K562 (cell line): ENCODE measurements around the gene DAB2IP. TPM values are rescaled to one million over a fixed set of nuclear protein-coding genes. Genes with fewer than 3 reads are reported as not detected.

Source experiments
- ATAC-seq: fragments of 200-7000 bp; cut with Tn5 transposase; 3 replicates; pipeline ENCODE4 v1.9.1; 2020; ENCODE audit warnings: moderate library complexity
- BruUV-seq: library from RNA; stranded (reverse); fragments of 400-500 nt; replicated peaks from 2 replicates; lab custom pipeline; 2021; lab: Mats Ljungman, UMichigan
- CTCF ChIA-PET: fragments of 300-600 bp; formaldehyde crosslinking; extraction: SDS; loops from one replicate; lab custom pipeline; 2021; ENCODE audit warnings: low intra/inter-chr PET ratio; lab: Yijun Ruan, JAX
- POLR2A ChIA-PET: fragments of 300-600, 350-650 bp; sonication (Branson Sonifier 250); formaldehyde crosslinking; extraction: SDS; loops from one replicate; lab custom pipeline; 2021; ENCODE audit warnings: antibody characterized with exemption, inconsistent platforms; lab: Yijun Ruan, JAX
- DNase-seq, 4 experiments: peaks; one replicate each; pipeline versions ENCODE4 v3.0.0 to v3.0.0-alpha.2; 2011 to 2018; ENCODE audit warnings: low spot score in 3 of 4, mixed read lengths in 3 of 4; ENCODE audit errors: extremely low read depth in 1 of 4
- FAIRE-seq: peaks from 2 replicates; lab custom pipeline; 2011; peaks lifted over from hg19 to GRCh38; lab: Jason Lieb, UNC
- H2AFZ ChIP-seq: 2 replicates; pipeline ENCODE4 v1.6.0; 2011; ENCODE audit warnings: low read depth, low read length, control low read depth, inconsistent platforms
- H3K27ac ChIP-seq: fragments of 200-600 bp; 3 replicates; pipeline ENCODE4 v1.8.0; 2011; ENCODE audit warnings: low read depth, mild to moderate bottlenecking, control low read depth, inconsistent platforms, low read length, moderate library complexity, mixed read lengths; ENCODE audit errors: extremely low read depth
- H3K27me3 ChIP-seq, 2 experiments: fragments of 300-600 bp in 1 of 2; 2 replicates in 1 of 2; 3 replicates in 1 of 2; pipeline versions ENCODE4 v1.6.0 to v1.8.0; 2011; ENCODE audit warnings: inconsistent platforms in 2 of 2, low read length in 2 of 2, mild to moderate bottlenecking in 1 of 2, mixed read lengths in 1 of 2, moderate library complexity in 1 of 2; ENCODE audit not compliant: control insufficient read depth in 2 of 2, insufficient read depth in 2 of 2
- H3K36me3 ChIP-seq: fragments of 300-600 bp; 3 replicates; pipeline ENCODE4 v1.8.0; 2011; ENCODE audit warnings: mild to moderate bottlenecking, low read length, inconsistent platforms; ENCODE audit not compliant: control insufficient read depth, insufficient read depth
- H3K4me1 ChIP-seq, 2 experiments: fragments of 200-600 bp in 1 of 2; replicated peaks in 1 of 2; 2 replicates in 1 of 2; 3 replicates in 1 of 2; pipeline versions ENCODE4 v1.5.1 to v1.8.0; 2011; ENCODE audit warnings: inconsistent platforms in 2 of 2, low read length in 2 of 2, mild to moderate bottlenecking in 1 of 2, mixed read lengths in 1 of 2, moderate library complexity in 1 of 2; ENCODE audit not compliant: control insufficient read depth in 2 of 2, insufficient read depth in 2 of 2
- H3K4me2 ChIP-seq: 2 replicates; pipeline ENCODE4 v1.6.1; 2011; ENCODE audit warnings: low read length, control low read depth, inconsistent platforms, mixed read lengths; ENCODE audit not compliant: insufficient read depth
- H3K4me3 ChIP-seq: fragments of 200-600 bp; sonication (generic), shearing (Covaris generic); 2 replicates; pipeline ENCODE4 v1.5.1; 2016; ENCODE audit warnings: control low read depth, inconsistent platforms
- H3K79me2 ChIP-seq: fragments of 200-600 bp; 3 replicates; pipeline ENCODE4 v1.8.0; 2011; ENCODE audit warnings: low read length, inconsistent platforms; ENCODE audit not compliant: control insufficient read depth, insufficient read depth
- H3K9ac ChIP-seq, 2 experiments: 2 replicates each; pipeline versions ENCODE4 v1.6.0 to v1.6.1; 2011; ENCODE audit warnings: low read depth in 2 of 2, low read length in 2 of 2, control low read depth in 1 of 2, inconsistent platforms in 1 of 2, mild to moderate bottlenecking in 1 of 2, mixed read lengths in 1 of 2; ENCODE audit not compliant: insufficient read depth in 1 of 2
- H3K9me1 ChIP-seq: one replicate; pipeline ENCODE4 v1.6.0; 2011; ENCODE audit warnings: inconsistent platforms, mild to moderate bottlenecking, low read length, moderate library complexity; ENCODE audit not compliant: control insufficient read depth, insufficient read depth
- H3K9me3 ChIP-seq: replicated peaks from 2 replicates; pipeline ENCODE4 v1.5.1; 2011; ENCODE audit warnings: low read depth, low read length, inconsistent platforms; ENCODE audit not compliant: control insufficient read depth, insufficient read depth
- H4K20me1 ChIP-seq: replicated peaks from 2 replicates; pipeline ENCODE4 v1.6.1; 2011; ENCODE audit warnings: low read length, inconsistent platforms, mixed read lengths; ENCODE audit not compliant: control insufficient read depth, insufficient read depth
- NELFE ChIP-seq: IDR thresholded peaks from 2 replicates; pipeline ENCODE4 v1.6.1; 2011; ENCODE audit warnings: mild to moderate bottlenecking; ENCODE audit not compliant: insufficient read depth, insufficient read length
- ZNF507 ChIP-seq: conservative IDR thresholded peaks from 2 replicates; pipeline ENCODE4 v1.6.1; 2017; ENCODE audit warnings: missing genetic modification characterization, missing compliant biosample characterization
- ZNF699 ChIP-seq: fragments of 250-450 bp; sonication (Bioruptor Pico); IDR thresholded peaks from 2 replicates; pipeline ENCODE4 v1.8.0; 2021; ENCODE audit warnings: mild to moderate bottlenecking, moderate library complexity; ENCODE audit not compliant: insufficient replicate concordance
- WGBS: fragments of 100-300 bp; shearing (Covaris generic); methylation state at CpG from one replicate; pipeline ENCODE4 v1.1.6; 2016; ENCODE audit warnings: low coverage, mixed read lengths; ENCODE audit not compliant: insufficient coverage; ENCODE audit errors: missing lambda C conversion rate; 5-methylcytosine and 5-hydroxymethylcytosine counted together
- in situ Hi-C: fragments of 300-500 bp; cut with MboI; formaldehyde crosslinking; loops from 4 replicates; pipeline ENCODE4 v1.15.0; 2018; ENCODE audit warnings: inconsistent platforms, mixed read lengths
- intact Hi-C: fragments of 100-400 bp; cut with micrococcal nuclease; formaldehyde crosslinking; loops from 2 replicates; pipeline ENCODE4 v1.14.2; 2022
- polyA plus RNA-seq, 8 experiments: library from polyadenylated mRNA; depleted of rRNA in 4 of 8; stranded (reverse) in 5 of 8; unstranded in 3 of 8; fragments of >200 nt; fragmentation: Nextera tagmentation in 2 of 8; fragmentation: Illumina TruSeq in 1 of 8; extraction: Ambion mirVana in 2 of 8; extraction: Trizol in 1 of 8; gene quantifications; 2 replicates each; pipeline versions ENCODE4 v1.2.1 to v1.2.3, GENCODE V29; 2011 to 2014; ENCODE audit warnings: inconsistent platforms in 1 of 8, missing spikeins in 1 of 8
- total RNA-seq, 7 experiments: library from RNA; depleted of rRNA in 6 of 7; stranded (reverse); fragments of >200 nt in 6 of 7; fragmentation: Illumina TruSeq in 2 of 7; extraction: Trizol in 2 of 7; gene quantifications; 2 replicates each; pipeline versions ENCODE4 v1.2.1 to v1.2.3, GENCODE V29; 2011 to 2021; ENCODE audit warnings: low replicate concordance in 1 of 7

Gene DAB2IP
- total and polyA plus RNA-seq, 9 of the 15 experiments (the other 6 are each of a cell fraction or from before 2014, with no cell fraction given), result 0.04 to 0.31 (median 0.08) TPM; not detected in 5

DNA sequence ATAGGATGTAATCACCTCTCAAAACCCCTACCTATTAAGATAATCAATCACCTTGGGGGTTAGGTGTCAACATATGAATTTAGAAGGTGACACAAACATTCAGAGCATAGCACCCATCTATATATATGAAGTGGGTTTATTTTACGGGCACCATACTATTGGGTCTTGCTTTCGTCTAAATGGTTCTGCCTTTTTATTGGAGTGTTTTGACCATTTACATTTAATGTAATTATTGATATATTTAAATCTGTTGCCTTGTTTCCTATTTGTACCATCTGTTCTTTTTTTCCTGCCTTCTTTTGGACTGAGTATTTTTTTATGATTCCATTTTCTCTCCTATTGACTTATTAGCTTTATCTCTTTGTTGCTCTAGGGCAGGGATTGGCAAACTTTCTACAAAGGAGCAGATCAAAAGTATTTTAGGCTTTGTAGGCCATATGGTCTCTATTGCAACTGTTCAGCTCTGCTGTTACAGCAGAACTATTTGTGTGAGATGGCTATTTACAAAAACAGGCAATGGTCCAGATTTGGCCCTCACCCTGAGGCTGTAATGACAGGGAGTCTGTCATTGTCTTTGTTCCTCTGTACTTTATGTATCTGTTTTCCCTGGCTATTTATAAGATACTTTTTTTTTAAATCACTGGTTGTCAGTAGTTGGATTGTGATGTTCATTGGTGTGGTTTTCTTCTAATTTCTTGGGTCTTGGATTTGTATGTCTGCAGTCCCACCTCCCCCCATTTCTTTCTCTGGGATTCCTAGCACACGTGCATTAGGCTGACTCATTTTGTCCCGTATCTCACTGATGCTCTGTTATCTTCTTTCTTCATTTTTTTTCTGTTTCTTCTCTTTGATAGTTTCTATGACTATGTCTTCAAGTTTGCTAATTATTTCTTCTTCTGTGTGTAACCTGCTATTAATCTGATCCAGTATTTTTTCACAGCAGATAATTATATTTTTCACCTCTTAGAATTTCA, 127.1 kb downstream of the DAB2IP start:
- intact Hi-C loops (no loop called here), in situ Hi-C loops (no loop called here)
- Histone ChIP-seq H3K9ac (no peak overlapping the region), H3K9me3 (no peaks in the 10 kb centered on the region), H3K27ac (no peak overlapping the region), H2AFZ (no peak overlapping the region), H3K79me2 (no peaks in the 10 kb centered on the region), H3K4me1 (peaks cover 0 to 1% of the 10 kb centered on the region in 2 experiments; a peak in 1 of 5 replicates), H3K4me2 (no peak overlapping the region), H3K27me3 (peaks cover 26 to 74% of the 10 kb centered on the region in 2 experiments)
- FAIRE-seq (no peak), DNase-seq (no peak)
- TF ChIP-seq ZNF699, result no peak
- TF ChIP-seq NELFE, result no peak
- peak; percentile 93 for TF ChIP-seq ZNF507 (tag)
- TF ChIP-seq, all 486 proteins: peak for 1
- no peak for ATAC-seq
- no TSS peak for BruUV-seq
- CTCF ChIA-PET, result no interaction called here
- Histone ChIP-seq H3K9me1 (no peaks in the 10 kb centered on the region), H4K20me1 (no peaks in the 10 kb centered on the region; the same call in 1 of the 2 replicates), H3K4me3 (no peak overlapping the region), H3K36me3 (no peaks in the 10 kb centered on the region)
- 3% methylated on average over 4 of the region's 4 CpGs for WGBS
- POLR2A ChIA-PET, result interaction anchor here (0.6 to 1.1 kb wide), 2 partner anchors 11 to 166 kb away, joined by 3 to 5 read pairs; no protein-coding TSS in a partner anchor
